SK-N-SH treated with all-trans-retinoic acid at 6 μM for 48 hours (cell line): ENCODE measurements around the gene CRACR2A.

ENCODE experiments used
- ATAC-seq: fragments of 200-7000 bp; cut with Tn5 transposase; 3 replicates; pipeline ENCODE4 v1.9.1; 2020; ENCODE audit warnings: mild to moderate bottlenecking, moderate library complexity
- BACH2 ChIP-seq: fragments of 250-450 bp; sonication (Bioruptor Pico); IDR thresholded peaks from 2 replicates; pipeline ENCODE4 v1.9.0; 2021; ENCODE audit warnings: mild to moderate bottlenecking, borderline replicate concordance
- CSDC2 ChIP-seq: fragments of 250-450 bp; sonication (Bioruptor Pico); IDR thresholded peaks from 2 replicates; pipeline ENCODE4 v1.5.0; 2020; ENCODE audit warnings: mild to moderate bottlenecking, moderate library complexity
- ESRRG ChIP-seq: fragments of 250-450 bp; sonication (Bioruptor Pico); IDR thresholded peaks from 2 replicates; pipeline ENCODE4 v1.6.1; 2021; ENCODE audit warnings: mild to moderate bottlenecking
- GLIS3 ChIP-seq: fragments of 250-450 bp; sonication (Bioruptor Pico); IDR thresholded peaks from 2 replicates; pipeline ENCODE4 v1.5.0; 2020; ENCODE audit warnings: mild to moderate bottlenecking, moderate library complexity
- ISL1 ChIP-seq: fragments of 250-450 bp; sonication (Bioruptor Pico); IDR thresholded peaks from 2 replicates; pipeline ENCODE4 v2.1.2; 2022; ENCODE audit warnings: mild to moderate bottlenecking, moderate library complexity
- OSR1 ChIP-seq: fragments of 250-450 bp; sonication (Bioruptor Pico); IDR thresholded peaks from 2 replicates; pipeline ENCODE4 v1.8.0; 2022; ENCODE audit warnings: moderate library complexity, mild to moderate bottlenecking, inconsistent platforms
- PPARA ChIP-seq: fragments of 250-450 bp; sonication (Bioruptor Pico); IDR thresholded peaks from 2 replicates; pipeline ENCODE4 v1.5.0; 2020; ENCODE audit warnings: mild to moderate bottlenecking, borderline replicate concordance
- RARB ChIP-seq: fragments of 250-450 bp; sonication (Bioruptor Pico); IDR thresholded peaks from 2 replicates; pipeline ENCODE4 v1.8.0; 2021; ENCODE audit warnings: mild to moderate bottlenecking, moderate library complexity
- SNAI2 ChIP-seq: fragments of 250-450 bp; sonication (Bioruptor Pico); IDR thresholded peaks from 2 replicates; pipeline ENCODE4 v1.5.0; 2020; ENCODE audit warnings: mild to moderate bottlenecking, moderate library complexity
- TCF4 ChIP-seq: fragments of 250-450 bp; sonication (Bioruptor Pico); IDR thresholded peaks from 2 replicates; pipeline ENCODE4 v1.8.0; 2021; ENCODE audit warnings: mild to moderate bottlenecking, moderate library complexity, borderline replicate concordance
- ZC3H10 ChIP-seq: fragments of 250-450 bp; sonication (Bioruptor Pico); IDR thresholded peaks from 2 replicates; pipeline ENCODE4 v1.5.1; 2021; ENCODE audit warnings: mild to moderate bottlenecking, moderate library complexity
- ZFP3 ChIP-seq: fragments of 250-450 bp; sonication (Bioruptor Pico); IDR thresholded peaks from 2 replicates; pipeline ENCODE4 v1.5.0; 2020; ENCODE audit warnings: mild to moderate bottlenecking, moderate library complexity
- ZFP30 ChIP-seq: fragments of 450-650 bp; formaldehyde crosslinking; IDR thresholded peaks from 2 replicates; pipeline ENCODE4 v1.5.0; 2022; ENCODE audit warnings: mild to moderate bottlenecking, moderate library complexity
- ZNF565 ChIP-seq: fragments of 450-650 bp; formaldehyde crosslinking; conservative IDR thresholded peaks from 2 replicates; pipeline ENCODE4 v1.5.0; 2020; ENCODE audit warnings: low read depth, mild to moderate bottlenecking, moderate library complexity
- ZNF70 ChIP-seq: fragments of 450-650 bp; formaldehyde crosslinking; IDR thresholded peaks from 2 replicates; pipeline ENCODE4 v1.5.0; 2020; ENCODE audit warnings: mild to moderate bottlenecking, moderate library complexity
- ZNF8 ChIP-seq: fragments of 450-650 bp; formaldehyde crosslinking; IDR thresholded peaks from 2 replicates; pipeline ENCODE4 v1.5.0; 2020; ENCODE audit warnings: mild to moderate bottlenecking, moderate library complexity
- TF ChIP-seq, protein P1 (sequence below): fragments of 250-450 bp; sonication (Bioruptor Pico); IDR thresholded peaks from 2 replicates; pipeline ENCODE4 v1.8.0; 2020; ENCODE audit warnings: mild to moderate bottlenecking, moderate library complexity, borderline replicate concordance
- TF ChIP-seq, protein P2 (sequence below): fragments of 250-450 bp; sonication (Bioruptor Pico); IDR thresholded peaks from 2 replicates; pipeline ENCODE4 v1.5.1; 2020; ENCODE audit warnings: low read depth, mild to moderate bottlenecking, moderate library complexity
- TF ChIP-seq, protein P3 (sequence below): fragments of 250-450 bp; sonication (Bioruptor Pico); IDR thresholded peaks from 2 replicates; pipeline ENCODE4 v1.5.1; 2021; ENCODE audit warnings: mild to moderate bottlenecking, moderate library complexity
- TF ChIP-seq, protein P4 (sequence below): fragments of 250-450 bp; sonication (Bioruptor Pico); IDR thresholded peaks from 2 replicates; pipeline ENCODE4 v1.5.0; 2020; ENCODE audit warnings: mild to moderate bottlenecking, moderate library complexity

Gene CRACR2A

DNA sequence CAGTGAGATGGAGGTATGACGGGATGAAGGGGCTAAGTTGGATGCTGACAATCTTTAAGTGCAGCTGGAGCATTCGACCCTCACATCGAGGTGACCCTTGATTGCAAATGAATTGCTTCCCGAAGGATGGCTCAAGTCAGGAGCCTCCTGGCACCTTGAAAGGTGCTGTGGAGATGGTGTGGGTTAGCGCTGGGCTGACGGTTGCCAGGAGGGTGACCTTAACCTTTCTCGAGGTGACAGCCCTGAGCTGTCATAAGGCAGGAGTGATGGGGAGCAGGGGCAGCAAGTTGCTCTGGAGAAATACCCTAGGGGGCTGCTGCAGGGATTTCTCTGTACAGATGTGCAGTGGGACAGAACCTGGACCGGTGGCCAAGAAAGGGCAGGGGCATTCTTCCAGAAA is 122.8 kb downstream of the CRACR2A start (continued):
- TF ChIP-seq, protein P1, sequence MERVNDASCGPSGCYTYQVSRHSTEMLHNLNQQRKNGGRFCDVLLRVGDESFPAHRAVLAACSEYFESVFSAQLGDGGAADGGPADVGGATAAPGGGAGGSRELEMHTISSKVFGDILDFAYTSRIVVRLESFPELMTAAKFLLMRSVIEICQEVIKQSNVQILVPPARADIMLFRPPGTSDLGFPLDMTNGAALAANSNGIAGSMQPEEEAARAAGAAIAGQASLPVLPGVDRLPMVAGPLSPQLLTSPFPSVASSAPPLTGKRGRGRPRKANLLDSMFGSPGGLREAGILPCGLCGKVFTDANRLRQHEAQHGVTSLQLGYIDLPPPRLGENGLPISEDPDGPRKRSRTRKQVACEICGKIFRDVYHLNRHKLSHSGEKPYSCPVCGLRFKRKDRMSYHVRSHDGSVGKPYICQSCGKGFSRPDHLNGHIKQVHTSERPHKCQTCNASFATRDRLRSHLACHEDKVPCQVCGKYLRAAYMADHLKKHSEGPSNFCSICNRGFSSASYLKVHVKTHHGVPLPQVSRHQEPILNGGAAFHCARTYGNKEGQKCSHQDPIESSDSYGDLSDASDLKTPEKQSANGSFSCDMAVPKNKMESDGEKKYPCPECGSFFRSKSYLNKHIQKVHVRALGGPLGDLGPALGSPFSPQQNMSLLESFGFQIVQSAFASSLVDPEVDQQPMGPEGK, result no peak
- TF ChIP-seq SNAI2, result no peak
- no peak for TF ChIP-seq ZFP30
- TF ChIP-seq ZC3H10 (CRISPR knock-in tag), result no peak
- TF ChIP-seq, protein P2, sequence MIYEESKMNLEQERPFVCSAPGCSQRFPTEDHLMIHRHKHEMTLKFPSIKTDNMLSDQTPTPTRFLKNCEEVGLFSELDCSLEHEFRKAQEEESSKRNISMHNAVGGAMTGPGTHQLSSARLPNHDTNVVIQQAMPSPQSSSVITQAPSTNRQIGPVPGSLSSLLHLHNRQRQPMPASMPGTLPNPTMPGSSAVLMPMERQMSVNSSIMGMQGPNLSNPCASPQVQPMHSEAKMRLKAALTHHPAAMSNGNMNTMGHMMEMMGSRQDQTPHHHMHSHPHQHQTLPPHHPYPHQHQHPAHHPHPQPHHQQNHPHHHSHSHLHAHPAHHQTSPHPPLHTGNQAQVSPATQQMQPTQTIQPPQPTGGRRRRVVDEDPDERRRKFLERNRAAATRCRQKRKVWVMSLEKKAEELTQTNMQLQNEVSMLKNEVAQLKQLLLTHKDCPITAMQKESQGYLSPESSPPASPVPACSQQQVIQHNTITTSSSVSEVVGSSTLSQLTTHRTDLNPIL (CRISPR knock-in tag), result no peak
- no peak for TF ChIP-seq ZFP3 (CRISPR knock-in tag)
- no peak for TF ChIP-seq TCF4 (CRISPR knock-in tag)
- no peak for TF ChIP-seq CSDC2 (CRISPR knock-in tag)

DNA sequence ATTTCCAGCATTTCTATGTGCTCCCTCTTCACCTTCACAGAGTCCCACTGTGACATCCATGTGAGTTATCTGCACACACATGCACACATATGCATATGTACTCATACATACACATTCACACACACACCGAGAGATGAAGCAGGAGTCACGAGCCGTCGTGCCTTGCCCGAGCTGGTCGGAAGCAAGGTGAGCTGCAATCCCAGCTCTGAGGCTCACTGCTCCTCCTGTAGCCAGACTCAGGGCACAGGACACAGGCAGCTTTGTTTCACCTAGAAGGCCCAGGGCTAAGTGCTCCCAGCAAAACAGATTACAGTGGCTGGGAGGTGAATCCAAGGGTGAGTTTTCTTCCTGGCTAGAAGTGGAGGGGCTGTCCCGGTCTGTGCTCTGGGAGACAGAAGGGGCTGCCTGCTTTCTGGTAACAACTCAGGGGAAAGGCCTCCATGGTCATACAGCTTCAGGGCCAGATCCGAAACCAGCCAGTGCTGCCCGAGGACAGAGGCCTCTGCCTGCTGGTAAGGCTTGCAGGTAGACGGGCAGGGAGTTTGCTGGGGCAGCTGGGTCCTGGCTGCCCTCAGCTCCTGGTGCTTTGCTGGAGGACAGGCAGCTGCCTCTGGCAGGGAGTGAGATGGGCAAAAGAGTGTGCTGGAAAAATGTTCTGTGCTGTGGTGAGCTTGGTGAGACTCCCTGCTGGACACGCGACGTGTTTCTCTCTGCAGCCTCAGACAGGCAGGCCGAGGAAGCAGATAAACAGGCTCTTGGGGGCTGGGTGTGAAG is 123.7 kb downstream of the CRACR2A start:
- ATAC-seq, result no peak
- TF ChIP-seq RARB (CRISPR knock-in tag) (no peak), CSDC2 (CRISPR knock-in tag) (no peak), ESRRG (CRISPR knock-in tag) (no peak), ISL1 (no peak)
- TF ChIP-seq, protein P3, sequence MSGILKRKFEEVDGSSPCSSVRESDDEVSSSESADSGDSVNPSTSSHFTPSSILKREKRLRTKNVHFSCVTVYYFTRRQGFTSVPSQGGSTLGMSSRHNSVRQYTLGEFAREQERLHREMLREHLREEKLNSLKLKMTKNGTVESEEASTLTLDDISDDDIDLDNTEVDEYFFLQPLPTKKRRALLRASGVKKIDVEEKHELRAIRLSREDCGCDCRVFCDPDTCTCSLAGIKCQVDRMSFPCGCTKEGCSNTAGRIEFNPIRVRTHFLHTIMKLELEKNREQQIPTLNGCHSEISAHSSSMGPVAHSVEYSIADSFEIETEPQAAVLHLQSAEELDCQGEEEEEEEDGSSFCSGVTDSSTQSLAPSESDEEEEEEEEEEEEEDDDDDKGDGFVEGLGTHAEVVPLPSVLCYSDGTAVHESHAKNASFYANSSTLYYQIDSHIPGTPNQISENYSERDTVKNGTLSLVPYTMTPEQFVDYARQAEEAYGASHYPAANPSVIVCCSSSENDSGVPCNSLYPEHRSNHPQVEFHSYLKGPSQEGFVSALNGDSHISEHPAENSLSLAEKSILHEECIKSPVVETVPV, result no peak

DNA sequence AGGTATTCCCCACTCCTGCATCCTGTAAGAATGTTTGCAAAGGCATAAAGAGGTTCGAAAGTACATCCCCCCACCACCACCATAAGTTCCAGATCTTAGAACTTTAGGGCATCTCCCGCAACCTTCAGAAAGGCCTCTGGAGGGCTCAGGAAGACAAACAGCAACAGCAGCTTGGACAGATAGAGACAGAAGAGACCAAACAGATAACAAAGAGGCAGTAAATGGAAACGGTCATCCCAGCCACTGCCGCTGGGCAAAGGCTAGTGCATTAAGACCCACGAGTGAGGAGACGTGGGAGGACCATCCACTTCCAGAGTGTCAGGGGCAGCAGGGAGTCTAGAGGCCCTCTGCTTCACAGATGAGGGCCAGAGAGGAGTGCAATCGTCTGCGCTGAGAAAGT is 124.3 kb downstream of the CRACR2A start:
- no peak for ATAC-seq
- TF ChIP-seq, protein P2 (CRISPR knock-in tag), result no peak
- TF ChIP-seq ISL1, result no peak
- TF ChIP-seq ZNF70 (CRISPR knock-in tag), result no peak
- no peak for TF ChIP-seq OSR1 (CRISPR knock-in tag)
- no peak for TF ChIP-seq RARB (CRISPR knock-in tag)
- no peak for TF ChIP-seq ZNF8 (CRISPR knock-in tag)
- TF ChIP-seq, protein P1, result no peak
- TF ChIP-seq, protein P4, sequence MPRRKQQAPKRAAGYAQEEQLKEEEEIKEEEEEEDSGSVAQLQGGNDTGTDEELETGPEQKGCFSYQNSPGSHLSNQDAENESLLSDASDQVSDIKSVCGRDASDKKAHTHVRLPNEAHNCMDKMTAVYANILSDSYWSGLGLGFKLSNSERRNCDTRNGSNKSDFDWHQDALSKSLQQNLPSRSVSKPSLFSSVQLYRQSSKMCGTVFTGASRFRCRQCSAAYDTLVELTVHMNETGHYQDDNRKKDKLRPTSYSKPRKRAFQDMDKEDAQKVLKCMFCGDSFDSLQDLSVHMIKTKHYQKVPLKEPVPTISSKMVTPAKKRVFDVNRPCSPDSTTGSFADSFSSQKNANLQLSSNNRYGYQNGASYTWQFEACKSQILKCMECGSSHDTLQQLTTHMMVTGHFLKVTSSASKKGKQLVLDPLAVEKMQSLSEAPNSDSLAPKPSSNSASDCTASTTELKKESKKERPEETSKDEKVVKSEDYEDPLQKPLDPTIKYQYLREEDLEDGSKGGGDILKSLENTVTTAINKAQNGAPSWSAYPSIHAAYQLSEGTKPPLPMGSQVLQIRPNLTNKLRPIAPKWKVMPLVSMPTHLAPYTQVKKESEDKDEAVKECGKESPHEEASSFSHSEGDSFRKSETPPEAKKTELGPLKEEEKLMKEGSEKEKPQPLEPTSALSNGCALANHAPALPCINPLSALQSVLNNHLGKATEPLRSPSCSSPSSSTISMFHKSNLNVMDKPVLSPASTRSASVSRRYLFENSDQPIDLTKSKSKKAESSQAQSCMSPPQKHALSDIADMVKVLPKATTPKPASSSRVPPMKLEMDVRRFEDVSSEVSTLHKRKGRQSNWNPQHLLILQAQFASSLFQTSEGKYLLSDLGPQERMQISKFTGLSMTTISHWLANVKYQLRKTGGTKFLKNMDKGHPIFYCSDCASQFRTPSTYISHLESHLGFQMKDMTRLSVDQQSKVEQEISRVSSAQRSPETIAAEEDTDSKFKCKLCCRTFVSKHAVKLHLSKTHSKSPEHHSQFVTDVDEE (CRISPR knock-in tag), result no peak
- TF ChIP-seq, all 23 proteins: peak for 0

DNA sequence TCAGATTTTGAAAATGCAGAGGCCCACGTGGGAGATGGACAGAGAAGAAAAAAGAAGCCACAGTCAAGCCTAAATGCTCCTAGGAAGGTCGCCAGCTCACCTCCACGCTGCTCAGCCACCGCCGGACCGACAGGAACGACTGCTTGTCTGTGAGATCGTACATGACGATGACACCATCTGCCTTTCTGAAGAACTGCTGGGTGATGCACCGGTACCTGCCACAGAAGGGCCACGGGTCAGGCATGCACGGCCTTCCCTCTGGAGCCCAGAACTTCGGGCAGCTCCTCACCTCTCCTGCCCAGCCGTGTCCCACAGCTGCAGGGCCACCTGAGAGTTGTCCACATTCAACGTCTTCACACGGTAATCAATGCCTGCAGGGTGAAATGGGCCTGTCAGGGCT is 125.6 kb downstream of the CRACR2A start:
- no peak for ATAC-seq
- TF ChIP-seq PPARA (CRISPR knock-in tag) (no peak), ZNF70 (CRISPR knock-in tag) (no peak), ZFP3 (CRISPR knock-in tag) (no peak), OSR1 (CRISPR knock-in tag) (no peak), BACH2 (CRISPR knock-in tag) (no peak), GLIS3 (no peak), ISL1 (no peak), ZC3H10 (CRISPR knock-in tag) (no peak), ZNF565 (CRISPR knock-in tag) (no peak)
- TF ChIP-seq, protein P2 (CRISPR knock-in tag), result no peak
- TF ChIP-seq, protein P4 (CRISPR knock-in tag), result no peak
